HG03439 (cell line): Measurements from ENCODE around the gene SMCO1.
"Not testable (repeated sequence)": the region's sequence is repeated elsewhere in the genome, so short reads cannot be mapped to it uniquely, and the experiment has no call there.

Experiments
- ATAC-seq: cut with Tn5 transposase; IDR thresholded peaks from one replicate; pipeline ENCODE4 v1.9.1; 2021; ENCODE audit warnings: mild to moderate bottlenecking, moderate library complexity; ENCODE audit not compliant: unreplicated experiment

Gene SMCO1

GRCh38 chr3:196514913-196515621 is at the start of gene SMCO1:
Gene SMCO1 (minus strand): TSS chr3:196515346. CDS start chr3:196515209, 137 bp downstream.
- no peak for ATAC-seq

GRCh38 chr3:196563721-196564225 is 48.6 kb upstream of the SMCO1 start:
- ATAC-seq, result no peak

- no peak for ATAC-seq
These were observed 44.7 kb upstream of the SMCO1 start for GRCh38 chr3:196559826-196560225.

GRCh38 chr3:196558476-196558875 is 43.3 kb upstream of the SMCO1 start:
- ATAC-seq, result no peak

GRCh38 chr3:196557236-196557635 is 42.1 kb upstream of the SMCO1 start:
- no peak for ATAC-seq

- ATAC-seq, result no peak
These were observed 40.1 kb upstream of the SMCO1 start for GRCh38 chr3:196555295-196555694.

GRCh38 chr3:196554205-196554604 is 39.1 kb upstream of the SMCO1 start:
- ATAC-seq, result no peak

GRCh38 chr3:196553551-196553950 is 38.4 kb upstream of the SMCO1 start:
- ATAC-seq, result no peak

GRCh38 chr3:196552253-196552652 is 37.1 kb upstream of the SMCO1 start:
- ATAC-seq, result no peak

- ATAC-seq, result not testable (repeated sequence)
These were observed 35.0 kb upstream of the SMCO1 start for GRCh38 chr3:196550172-196550571.

GRCh38 chr3:196549312-196549711 is 34.2 kb upstream of the SMCO1 start:
- ATAC-seq, result not testable (repeated sequence)

GRCh38 chr3:196547067-196547466 is 31.9 kb upstream of the SMCO1 start:
- no peak for ATAC-seq

- ATAC-seq, result no peak
These were observed 31.4 kb upstream of the SMCO1 start for GRCh38 chr3:196546537-196546936.

GRCh38 chr3:196544491-196544992 is 29.4 kb upstream of the SMCO1 start:
- ATAC-seq, result no peak

GRCh38 chr3:196541684-196542445 is 26.7 kb upstream of the SMCO1 start:
- no peak for ATAC-seq

GRCh38 chr3:196537319-196537984 is 22.3 kb upstream of the SMCO1 start:
- no peak for ATAC-seq

GRCh38 chr3:196533260-196533681 is 18.1 kb upstream of the SMCO1 start:
- ATAC-seq, result no peak

- ATAC-seq, result no peak
These were observed 16.3 kb upstream of the SMCO1 start for GRCh38 chr3:196531418-196531817.

GRCh38 chr3:196528639-196529233 is 13.6 kb upstream of the SMCO1 start:
- peak; percentile 88 for ATAC-seq

- no peak for ATAC-seq
These were observed 10.0 kb upstream of the SMCO1 start for GRCh38 chr3:196525141-196525540.

- ATAC-seq, result no peak
These were observed 9.4 kb upstream of the SMCO1 start for GRCh38 chr3:196524527-196524926.
